GM18909 (cell line): ENCODE data around the gene RPL18.
"Not testable (repeated sequence)": the region's sequence is repeated elsewhere in the genome, so short reads cannot be mapped to it uniquely, and the experiment has no call there.

Source experiments
- ATAC-seq: cut with Tn5 transposase; IDR thresholded peaks from one replicate; pipeline ENCODE4 v1.9.1; 2021; ENCODE audit warnings: mild to moderate bottlenecking; ENCODE audit not compliant: unreplicated experiment, poor library complexity

Gene RPL18

GRCh38 chr19:48644839-48645619, 26.1 kb upstream of the RPL18 start:
- no peak for ATAC-seq

- no peak for ATAC-seq
Measured at GRCh38 chr19:48644355-48644754, 25.4 kb upstream of the RPL18 start.

- no peak for ATAC-seq
Measured at GRCh38 chr19:48642862-48643261, 23.9 kb upstream of the RPL18 start.

- ATAC-seq: no peak
Measured at GRCh38 chr19:48641850-48642249, 22.9 kb upstream of the RPL18 start.

GRCh38 chr19:48639483-48640375, 20.8 kb upstream of the RPL18 start:
- no peak for ATAC-seq

- ATAC-seq: no peak
Measured at GRCh38 chr19:48638831-48639381, 19.9 kb upstream of the RPL18 start.

- ATAC-seq: peak; percentile 19
Measured at GRCh38 chr19:48637948-48638830, 19.2 kb upstream of the RPL18 start.

GRCh38 chr19:48637449-48637947, 18.5 kb upstream of the RPL18 start:
- peak; percentile 79 for ATAC-seq

- ATAC-seq: no peak
Measured at GRCh38 chr19:48636859-48637448, 18.0 kb upstream of the RPL18 start, which contains the start of gene DBP. Gene DBP, minus strand, starts transcription at chr19:48637379. Its CDS starts 385 bp downstream, at chr19:48636994.

- no peak for ATAC-seq
Measured at GRCh38 chr19:48635966-48636858, 17.2 kb upstream of the RPL18 start.

GRCh38 chr19:48635263-48635965, 16.4 kb upstream of the RPL18 start:
- no peak for ATAC-seq

GRCh38 chr19:48634424-48635262, 15.7 kb upstream of the RPL18 start:
- ATAC-seq: peak; percentile 20

- ATAC-seq: no peak
Measured at GRCh38 chr19:48634036-48634342, 15.0 kb upstream of the RPL18 start.

- no peak for ATAC-seq
Measured at GRCh38 chr19:48633148-48634035, 14.4 kb upstream of the RPL18 start.

GRCh38 chr19:48632692-48633147, 13.7 kb upstream of the RPL18 start:
- no peak for ATAC-seq

GRCh38 chr19:48632286-48632685, 13.3 kb upstream of the RPL18 start:
- ATAC-seq: not testable (repeated sequence)
